Activated CD4-positive, alpha-beta T cell treated with anti-CD3 and anti-CD28 coated beads for 4 hours (primary cell): ENCODE data around the gene PRDM16.

Experiments used
- DNase-seq, 2 donors: peaks; one replicate each; pipeline ENCODE4 v3.0.0-alpha.2; 2020

PRDM16 gene

DNA sequence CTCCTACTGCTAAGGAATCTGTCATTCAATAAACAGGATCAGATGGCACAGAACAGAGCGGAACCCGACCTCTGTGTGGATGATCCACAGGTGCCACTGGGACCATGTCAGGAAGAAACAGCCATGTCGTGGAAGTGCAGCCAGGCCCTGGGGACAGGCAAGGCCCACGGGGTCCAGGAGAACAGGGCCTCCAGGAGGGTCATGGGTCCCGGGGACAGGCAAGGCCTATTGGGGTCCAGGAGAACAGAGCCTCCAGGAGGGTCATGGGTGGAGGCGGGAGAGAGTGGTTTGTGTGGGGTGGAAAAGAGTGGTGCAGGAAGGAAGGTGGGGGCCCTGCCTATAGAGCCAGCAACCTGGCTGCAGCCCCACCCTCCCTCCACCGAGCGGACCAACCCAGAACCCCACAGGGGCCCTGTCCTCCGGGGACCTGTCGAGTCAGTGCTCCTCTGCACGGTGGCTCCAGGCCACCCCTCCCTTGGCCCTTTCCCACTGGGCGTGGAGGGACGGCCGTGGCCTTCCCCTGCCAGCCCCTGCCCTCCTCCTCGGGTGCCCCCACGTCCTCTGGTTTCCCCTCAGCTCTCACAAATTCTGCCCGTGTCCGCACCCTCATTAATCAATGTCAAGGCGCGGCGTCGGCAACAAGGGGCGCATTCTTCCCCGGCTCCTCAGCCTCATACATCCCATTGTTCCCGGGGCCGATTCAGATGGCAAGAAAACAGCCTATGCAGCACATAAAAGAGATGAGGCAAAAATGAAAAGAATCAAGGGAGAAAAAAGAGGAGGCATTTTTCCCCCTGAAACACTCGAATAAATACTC, 146.4 kb downstream of the PRDM16 start:
- DNase-seq: no peak

DNA sequence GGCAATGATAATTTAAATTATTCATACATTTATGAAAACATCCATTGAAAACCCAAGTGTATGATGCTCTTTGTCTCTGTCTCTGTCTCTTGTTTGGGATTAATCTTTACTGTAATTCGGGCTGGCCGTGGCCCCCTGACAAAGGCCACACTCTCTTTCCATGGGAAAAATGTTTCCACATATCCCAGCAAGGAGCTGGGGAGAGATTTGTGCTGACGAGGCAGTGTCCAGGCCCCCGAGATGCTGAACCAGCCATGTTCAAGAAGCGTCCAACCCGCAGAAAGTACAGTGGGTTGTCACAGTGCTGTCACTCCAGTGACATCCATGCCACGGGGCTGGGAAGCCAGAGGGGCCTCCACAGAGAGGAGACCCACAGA, 147.0 kb downstream of the PRDM16 start:
- no peak for DNase-seq

DNA sequence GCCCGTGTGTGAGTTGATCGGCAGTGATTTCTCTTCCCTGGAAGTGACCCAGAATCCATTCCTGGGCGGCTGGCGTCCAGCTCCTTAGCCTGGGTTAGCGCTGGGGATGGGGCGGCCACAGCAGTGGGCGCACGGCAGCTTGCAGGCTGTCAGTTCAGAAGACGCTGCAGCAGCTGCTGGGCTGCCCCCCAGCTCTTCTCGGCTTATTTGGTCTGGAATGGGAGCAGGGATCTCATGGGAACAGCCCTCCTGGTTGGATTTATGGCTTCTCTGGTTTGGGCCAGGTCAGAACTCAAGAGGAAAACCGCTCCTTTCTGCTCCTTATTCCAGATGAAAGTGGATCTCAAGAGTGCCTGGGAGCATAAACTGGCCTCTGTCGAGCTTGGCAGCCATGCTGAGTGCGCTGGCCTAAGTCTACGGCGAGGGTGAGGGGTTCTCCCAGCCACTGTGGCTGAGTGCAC, 148.2 kb downstream of the PRDM16 start:
- DNase-seq: no peak

DNA sequence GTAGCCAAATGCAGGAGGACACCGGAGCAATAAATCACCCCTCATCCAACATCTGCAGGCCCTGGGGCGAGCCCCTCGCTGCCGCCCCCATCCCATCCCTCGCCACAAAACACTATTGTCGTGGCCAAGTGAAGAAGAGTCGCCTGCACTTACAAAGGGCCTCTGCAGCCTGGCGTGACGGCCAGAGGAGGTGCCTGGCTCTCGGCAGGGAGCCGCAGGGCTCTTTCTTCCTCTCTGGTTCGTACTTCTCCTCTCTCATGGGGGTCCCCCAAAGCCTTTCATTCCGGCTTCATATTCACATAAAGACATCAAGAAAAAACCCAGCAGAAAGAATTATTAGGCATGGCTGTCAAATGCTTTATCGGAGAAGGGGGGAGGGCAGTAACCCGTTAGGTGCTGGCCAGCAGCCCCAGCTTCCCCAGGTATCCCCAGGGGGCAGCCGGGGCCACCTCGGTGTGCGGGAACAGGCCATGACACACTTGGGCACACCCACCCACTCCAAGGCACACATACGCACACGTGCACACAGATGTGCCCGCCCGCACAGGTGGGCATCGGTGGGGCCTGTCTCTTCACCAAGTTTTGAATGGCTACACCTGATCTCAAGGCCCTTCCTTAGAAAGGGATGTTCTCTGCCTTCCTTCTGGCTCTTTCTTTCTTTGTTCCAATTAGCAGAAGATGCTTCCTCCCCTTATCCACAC, 149.1 kb downstream of the PRDM16 start:
- no peak for DNase-seq

GRCh38 chr1:3219005-3219790, 150.2 kb downstream of the PRDM16 start:
- DNase-seq: no peak

DNA sequence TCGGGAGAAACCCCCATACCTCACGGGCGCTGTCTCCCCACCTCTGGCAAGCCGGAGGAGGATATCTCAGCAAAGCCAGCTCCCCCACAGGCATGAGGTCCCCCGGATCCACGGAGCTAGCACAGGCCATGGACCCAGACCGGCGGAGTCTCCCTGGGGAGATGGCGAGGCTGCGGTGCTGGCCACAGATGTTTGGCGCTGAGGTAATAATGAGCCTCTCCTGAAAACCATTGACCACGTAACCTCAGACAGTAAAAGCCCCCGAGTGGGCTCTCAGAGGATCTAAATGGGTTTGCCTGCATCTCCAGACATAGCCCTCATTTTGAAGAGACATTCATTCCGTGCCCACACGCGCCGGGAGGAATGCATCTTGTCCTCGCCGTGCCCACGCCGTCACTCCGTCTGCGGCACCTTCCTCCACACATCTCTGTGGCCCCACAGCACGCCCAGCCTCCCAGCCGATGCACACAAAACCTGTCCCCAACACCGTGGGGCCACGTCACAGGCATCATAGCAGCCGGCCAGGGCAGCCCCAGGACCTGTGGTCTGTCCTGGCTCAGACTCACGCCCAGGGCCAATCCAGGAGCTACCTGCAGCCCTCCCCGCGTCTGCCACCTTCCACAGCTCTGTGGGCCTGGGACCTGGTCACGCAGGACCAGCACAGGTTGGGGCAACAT, 150.9 kb downstream of the PRDM16 start:
- no peak for DNase-seq

- no peak for DNase-seq
Observed at GRCh38 chr1:3221112-3222041, 152.4 kb downstream of the PRDM16 start.

DNA sequence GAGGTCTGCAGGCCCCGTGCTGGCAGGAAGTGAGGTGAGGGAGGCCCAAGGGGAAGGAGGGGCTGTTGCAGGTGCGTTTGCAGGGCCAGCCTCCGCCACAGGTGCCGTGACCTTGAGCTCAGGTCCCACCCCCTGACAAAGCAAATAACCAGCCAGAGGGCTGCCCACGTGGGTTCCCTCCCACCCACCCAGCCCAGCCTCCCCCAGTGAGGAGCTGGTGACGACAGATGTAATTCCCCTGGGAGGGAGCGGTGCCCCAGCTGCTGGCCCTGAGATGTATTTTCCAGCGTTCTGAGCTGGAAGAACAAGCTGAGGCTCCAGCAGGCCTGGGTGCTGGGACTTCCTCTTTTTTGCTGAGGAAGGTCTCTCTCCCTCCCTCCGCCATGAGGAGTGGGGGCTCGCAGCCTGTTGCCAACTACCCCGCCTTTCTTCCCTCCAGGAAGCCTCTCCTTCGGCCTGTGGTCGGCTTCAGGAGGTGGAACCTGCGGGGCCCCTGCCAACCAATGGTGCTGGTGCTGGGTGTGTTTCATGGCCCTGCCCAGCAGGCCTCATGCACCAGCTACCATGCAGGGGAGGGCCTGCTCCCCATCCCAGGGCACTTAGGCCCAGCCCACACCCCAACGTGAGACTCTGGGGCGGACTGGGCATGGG, 153.2 kb downstream of the PRDM16 start:
- no peak for DNase-seq

DNA sequence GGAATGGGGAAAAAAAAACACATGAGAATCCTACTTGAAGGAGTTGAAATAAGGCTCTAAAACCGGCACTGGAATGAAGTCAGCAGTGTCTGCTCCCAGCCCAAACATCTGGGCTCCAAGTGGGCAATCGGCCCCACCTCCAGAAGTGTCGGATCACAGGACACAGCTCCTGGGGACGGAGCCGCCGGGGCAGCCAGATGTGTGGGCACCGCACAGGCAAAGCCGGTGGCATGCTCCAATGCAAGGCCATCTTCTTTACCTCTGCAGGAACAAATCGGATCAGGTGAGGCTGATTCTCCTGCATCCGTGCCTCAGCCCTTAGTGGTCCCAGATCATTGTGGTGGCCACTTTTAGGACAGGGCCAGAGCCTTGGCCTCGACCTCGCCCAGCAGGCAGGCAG, 156.7 kb downstream of the PRDM16 start:
- DNase-seq: no peak

- DNase-seq: no peak
Observed at GRCh38 chr1:3226191-3226590, 157.2 kb downstream of the PRDM16 start.

DNA sequence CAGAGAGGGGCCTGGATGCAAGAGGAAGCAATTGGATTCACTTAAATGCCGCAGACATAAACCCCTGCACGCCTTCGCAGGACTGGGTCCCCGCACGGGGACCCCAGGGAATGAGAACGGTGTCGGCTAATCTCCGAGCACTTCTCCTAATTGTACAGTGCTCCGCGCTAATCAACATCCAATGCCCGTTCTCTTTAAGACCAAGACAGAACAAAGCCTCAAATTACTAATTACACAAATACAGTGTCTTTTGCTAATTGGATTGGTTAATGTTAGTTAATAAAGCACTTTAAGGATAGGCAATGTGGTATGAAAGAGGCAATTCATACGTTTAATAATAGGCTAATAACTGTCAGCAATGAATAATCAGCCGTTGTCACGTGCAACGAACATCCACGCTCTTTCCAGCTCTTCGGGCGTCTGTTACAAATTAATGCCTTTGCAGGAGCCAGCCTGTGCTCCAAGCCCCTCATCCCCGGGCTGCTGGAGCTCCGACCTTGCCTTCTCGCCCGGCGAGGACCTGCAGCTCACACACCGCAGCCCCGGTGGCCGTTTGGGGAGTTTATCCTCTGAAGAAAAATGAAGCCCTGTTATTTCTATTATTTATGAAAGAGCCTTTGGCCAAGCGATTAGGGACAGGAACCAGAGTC, 157.8 kb downstream of the PRDM16 start:
- DNase-seq: no peak

DNA sequence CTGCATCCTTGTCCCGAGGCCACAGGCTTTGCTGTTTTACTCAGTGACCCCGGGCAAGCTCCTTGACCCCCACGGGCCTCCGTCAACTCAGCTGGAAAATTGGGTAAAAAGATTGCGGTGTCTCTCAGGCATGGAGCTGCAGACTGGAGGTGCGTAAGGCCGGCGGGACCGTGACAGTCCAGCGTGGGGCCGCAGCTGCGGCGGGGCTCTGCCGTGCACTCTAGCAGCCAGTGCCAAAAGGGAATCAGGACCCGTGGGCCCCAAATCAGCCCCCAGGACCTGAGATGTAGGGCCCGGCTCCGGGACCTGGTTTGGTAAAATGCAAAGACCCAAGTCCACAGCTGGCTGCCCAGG, 158.3 kb downstream of the PRDM16 start:
- DNase-seq: no peak

GRCh38 chr1:3227893-3228292, 158.9 kb downstream of the PRDM16 start:
- no peak for DNase-seq

DNA sequence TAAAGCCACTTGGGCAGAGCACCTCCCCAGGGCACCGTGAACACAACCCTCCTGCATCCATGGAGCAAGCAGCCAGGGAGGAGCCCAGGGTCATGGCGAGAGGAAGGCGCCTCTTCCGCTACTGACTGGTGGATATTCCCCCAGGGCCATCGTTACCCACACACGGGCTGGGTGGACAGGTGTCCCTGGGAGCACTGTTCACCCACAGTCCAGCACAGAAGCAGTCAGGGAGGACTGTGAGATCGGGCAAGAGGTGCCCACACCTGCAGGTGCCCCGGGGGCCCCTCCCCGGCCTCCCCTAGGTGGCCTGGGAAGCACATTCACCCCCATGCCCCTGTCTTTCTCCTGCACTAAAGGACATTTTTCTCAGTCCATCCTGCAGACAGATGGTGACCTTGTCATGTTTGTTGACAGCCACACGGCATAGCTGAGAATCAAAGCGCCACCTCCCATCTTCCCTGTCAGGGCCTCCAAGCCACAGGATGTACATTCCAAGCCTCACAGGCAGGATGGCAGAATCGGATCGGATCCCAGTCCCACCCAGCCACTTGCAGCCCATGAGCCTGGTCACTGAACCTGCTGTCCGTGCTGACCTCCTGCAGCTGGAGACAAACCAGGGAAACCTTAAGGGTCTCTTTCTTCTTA, 160.2 kb downstream of the PRDM16 start:
- no peak for DNase-seq

DNA sequence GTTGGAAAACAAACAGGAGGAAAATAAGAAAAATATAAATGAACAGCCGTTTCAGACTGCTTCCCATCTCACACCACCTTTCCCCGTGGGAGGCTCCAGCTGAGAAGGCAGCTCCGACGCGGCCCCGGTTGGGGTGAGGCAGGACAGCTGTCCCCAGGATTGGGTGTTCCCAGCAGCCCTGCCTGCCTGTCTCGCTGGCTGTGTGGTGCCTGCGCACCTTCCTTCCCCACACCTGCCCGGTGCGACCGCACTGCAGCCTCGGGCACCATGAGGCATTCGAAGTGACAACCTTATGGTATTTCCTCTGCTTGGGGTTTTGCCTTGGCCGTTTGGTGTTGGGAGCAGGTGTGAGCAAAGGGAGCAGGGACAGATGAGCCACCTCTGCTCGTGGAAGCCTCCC, 161.6 kb downstream of the PRDM16 start:
- no peak for DNase-seq

DNA sequence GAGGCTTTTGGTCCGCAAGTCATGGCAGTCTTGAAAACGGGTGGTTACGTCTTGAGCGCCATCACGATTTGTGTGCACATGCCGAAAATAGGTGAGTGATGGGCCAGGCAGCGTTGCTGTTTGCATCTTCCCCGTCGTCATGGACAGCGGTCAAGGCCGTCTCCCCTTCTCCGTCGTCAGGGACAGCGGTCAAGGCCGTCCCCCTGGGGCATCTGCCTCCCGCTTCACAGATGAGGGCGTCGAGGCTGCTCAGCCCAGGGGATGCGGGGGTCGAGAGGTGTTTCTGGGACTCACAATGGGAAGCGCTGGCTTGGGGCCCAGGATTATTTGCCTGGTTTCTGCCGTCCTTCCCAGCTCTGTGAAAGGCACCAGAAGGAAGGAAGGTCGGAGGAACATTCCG, 162.2 kb downstream of the PRDM16 start:
- no peak for DNase-seq

DNA sequence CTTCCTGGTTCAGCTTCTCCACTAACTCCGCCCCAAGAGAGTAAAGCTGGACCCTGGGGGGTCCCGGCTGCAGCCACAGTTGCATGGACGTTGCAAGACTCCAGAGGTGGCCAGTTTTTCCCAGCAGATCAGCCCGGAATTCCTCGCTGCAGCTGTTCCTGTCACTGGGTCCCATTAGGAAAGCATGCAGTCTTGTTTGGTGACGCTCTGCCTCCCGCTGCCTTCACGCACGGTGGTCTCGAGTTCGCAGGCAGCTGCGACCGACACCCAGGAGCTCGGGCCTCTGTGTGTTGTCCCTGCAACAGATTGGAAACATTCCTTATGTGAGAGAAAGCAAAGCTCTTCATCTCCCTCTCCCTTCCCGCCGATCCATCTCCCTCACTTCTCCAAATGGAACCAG, 162.8 kb downstream of the PRDM16 start:
- DNase-seq: no peak

DNA sequence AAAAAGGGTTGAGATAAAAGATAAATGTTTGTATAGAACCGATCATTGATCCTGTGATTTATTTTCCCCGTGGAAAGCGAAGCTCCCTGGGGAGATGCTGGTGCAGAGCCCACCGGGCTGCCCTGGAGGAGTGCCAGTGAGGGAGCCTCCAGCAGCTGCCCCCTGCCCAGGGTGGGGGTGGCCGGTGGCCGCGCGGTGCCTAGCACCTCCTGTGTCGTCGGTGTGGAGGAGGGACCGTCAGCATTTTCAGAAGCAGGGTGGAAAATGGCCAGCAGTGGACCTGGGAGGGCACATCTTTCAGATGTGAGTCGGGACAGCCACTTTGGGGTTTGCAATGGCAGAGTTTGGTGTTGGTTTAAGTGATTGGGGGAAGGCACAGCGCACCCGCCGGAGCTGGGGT, 164.0 kb downstream of the PRDM16 start:
- no peak for DNase-seq

- DNase-seq: no peak
Observed at GRCh38 chr1:3233551-3233950, 164.5 kb downstream of the PRDM16 start.

GRCh38 chr1:3234281-3234680, 165.3 kb downstream of the PRDM16 start:
- DNase-seq: no peak
